Progenitor cell of endocrine pancreas (in vitro differentiated cells): ENCODE data around the gene SLIT3. TPM values are rescaled to one million over a fixed set of nuclear protein-coding genes. Genes with fewer than 3 reads are reported as not detected.
A peak's percentile ranks its signal among the peaks of the same experiment; 100 is the strongest.

Experiments used
- DNase-seq: peaks from one replicate; pipeline ENCODE4 v3.0.0; 2021; ENCODE audit warnings: low spot score; ENCODE audit not compliant: unreplicated experiment
- H3K27ac Mint-ChIP-seq: 2 replicates; pipeline ENCODE4 v1.8.0; 2021; ENCODE audit warnings: mild to moderate bottlenecking, moderate library complexity, mixed read lengths
- H3K27me3 Mint-ChIP-seq: 2 replicates; pipeline ENCODE4 v1.8.0; 2021; ENCODE audit warnings: mixed read lengths
- H3K36me3 Mint-ChIP-seq: 2 replicates; pipeline ENCODE4 v1.8.0; 2022; ENCODE audit warnings: mixed read lengths; ENCODE audit not compliant: insufficient read depth
- H3K4me1 Mint-ChIP-seq: 2 replicates; pipeline ENCODE4 v1.8.0; 2021; ENCODE audit warnings: low read depth, mixed read lengths
- H3K4me3 Mint-ChIP-seq: 2 replicates; pipeline ENCODE4 v1.8.0; 2021; ENCODE audit warnings: low read depth, mild to moderate bottlenecking, moderate library complexity, mixed read lengths
- H3K9me3 Mint-ChIP-seq: 2 replicates; pipeline ENCODE4 v1.8.0; 2021; ENCODE audit warnings: low read depth, mixed read lengths
- total RNA-seq: library from RNA; stranded (reverse); gene quantifications from 2 replicates; pipeline ENCODE4 v1.2.1, GENCODE V29; 2021
- TF ChIP-seq, protein P1 (sequence below): fragments of 200-600 bp; sonication (generic); IDR thresholded peaks from one replicate; pipeline ENCODE4 v1.5.0; 2021; ENCODE audit warnings: antibody characterized with exemption, mild to moderate bottlenecking; ENCODE audit not compliant: unreplicated experiment

SLIT3 gene
- total RNA-seq, 1 donor from 2014 or later: 18.8 TPM

GRCh38 chr5:168879331-168879730 lies 421.6 kb downstream of the SLIT3 start:
- Mint-ChIP-seq H3K36me3 (no peaks in the 10 kb centered on the region), H3K9me3 (no peaks in the 10 kb centered on the region), H3K27me3 (peaks cover 4% of the 10 kb centered on the region), H3K4me1 (peaks cover 32% of the 10 kb centered on the region), H3K27ac (no peak overlapping the region), H3K4me3 (no peak overlapping the region)
- TF ChIP-seq, protein P1, sequence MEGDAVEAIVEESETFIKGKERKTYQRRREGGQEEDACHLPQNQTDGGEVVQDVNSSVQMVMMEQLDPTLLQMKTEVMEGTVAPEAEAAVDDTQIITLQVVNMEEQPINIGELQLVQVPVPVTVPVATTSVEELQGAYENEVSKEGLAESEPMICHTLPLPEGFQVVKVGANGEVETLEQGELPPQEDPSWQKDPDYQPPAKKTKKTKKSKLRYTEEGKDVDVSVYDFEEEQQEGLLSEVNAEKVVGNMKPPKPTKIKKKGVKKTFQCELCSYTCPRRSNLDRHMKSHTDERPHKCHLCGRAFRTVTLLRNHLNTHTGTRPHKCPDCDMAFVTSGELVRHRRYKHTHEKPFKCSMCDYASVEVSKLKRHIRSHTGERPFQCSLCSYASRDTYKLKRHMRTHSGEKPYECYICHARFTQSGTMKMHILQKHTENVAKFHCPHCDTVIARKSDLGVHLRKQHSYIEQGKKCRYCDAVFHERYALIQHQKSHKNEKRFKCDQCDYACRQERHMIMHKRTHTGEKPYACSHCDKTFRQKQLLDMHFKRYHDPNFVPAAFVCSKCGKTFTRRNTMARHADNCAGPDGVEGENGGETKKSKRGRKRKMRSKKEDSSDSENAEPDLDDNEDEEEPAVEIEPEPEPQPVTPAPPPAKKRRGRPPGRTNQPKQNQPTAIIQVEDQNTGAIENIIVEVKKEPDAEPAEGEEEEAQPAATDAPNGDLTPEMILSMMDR: no peak
- no peak for DNase-seq

- H3K27me3 Mint-ChIP-seq: peaks cover 4% of the 10 kb centered on the region
- TF ChIP-seq, protein P1: no peak
- no peak for DNase-seq
- peaks cover 32% of the 10 kb centered on the region for H3K4me1 Mint-ChIP-seq
- H3K36me3 Mint-ChIP-seq: no peaks in the 10 kb centered on the region
- H3K9me3 Mint-ChIP-seq: no peaks in the 10 kb centered on the region
- H3K4me3 Mint-ChIP-seq: no peak overlapping the region
- no peak overlapping the region for H3K27ac Mint-ChIP-seq
These were observed 422.7 kb downstream of the SLIT3 start for GRCh38 chr5:168878135-168878745.

- H3K36me3 Mint-ChIP-seq: no peaks in the 10 kb centered on the region
- peak; percentile 23 for DNase-seq
- no peaks in the 10 kb centered on the region for H3K9me3 Mint-ChIP-seq
- H3K4me1 Mint-ChIP-seq: peaks cover 32% of the 10 kb centered on the region
- H3K27ac Mint-ChIP-seq: peak overlapping the region; percentile 77
- TF ChIP-seq, protein P1: no peak
- H3K4me3 Mint-ChIP-seq: no peak overlapping the region
- H3K27me3 Mint-ChIP-seq: peaks cover 4% of the 10 kb centered on the region
These were observed 423.6 kb downstream of the SLIT3 start for GRCh38 chr5:168877132-168877892.

DNA sequence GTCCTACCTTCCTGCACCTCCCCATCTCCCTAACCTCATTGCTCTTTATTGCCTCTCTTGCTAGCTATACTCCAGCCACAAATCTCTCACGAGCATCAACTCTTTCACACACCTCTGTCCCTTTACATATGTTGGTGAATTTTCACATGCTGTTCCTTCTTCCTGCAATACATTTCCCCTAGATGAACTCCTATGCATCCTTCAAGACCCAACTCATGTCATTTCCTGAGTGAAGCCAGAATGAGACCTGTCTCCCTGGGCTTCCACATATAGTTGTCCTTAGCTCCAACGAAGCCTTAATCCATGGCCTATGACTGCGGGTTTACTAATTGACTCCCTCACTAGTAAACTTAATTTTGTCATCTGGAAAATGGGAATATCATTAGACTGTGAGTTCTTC lies 424.5 kb downstream of the SLIT3 start:
- DNase-seq: no peak
- Mint-ChIP-seq H3K9me3 (no peaks in the 10 kb centered on the region), H3K27ac (no peak overlapping the region), H3K27me3 (peaks cover 4% of the 10 kb centered on the region), H3K36me3 (no peaks in the 10 kb centered on the region), H3K4me3 (no peak overlapping the region), H3K4me1 (peaks cover 32% of the 10 kb centered on the region)
- TF ChIP-seq, protein P1: no peak

DNA sequence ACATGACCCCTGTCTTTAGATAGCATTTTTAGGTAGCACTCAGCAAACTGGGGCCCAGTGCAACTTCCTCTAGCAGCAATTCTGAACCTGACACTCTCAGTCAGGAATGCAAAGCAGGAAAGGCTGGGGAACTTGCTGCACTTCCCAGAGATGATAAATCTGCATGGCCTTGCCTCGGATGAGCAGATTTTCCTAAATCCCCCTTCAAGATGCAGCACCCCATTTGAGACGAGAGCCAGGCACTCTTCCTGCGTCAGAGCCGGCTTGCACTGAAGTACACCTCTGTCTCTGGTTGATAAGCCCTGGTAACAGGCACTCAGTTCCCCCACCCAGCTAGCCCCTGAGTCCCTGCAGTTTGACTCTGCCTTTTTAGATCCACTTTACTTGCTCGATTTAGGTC lies 425.1 kb downstream of the SLIT3 start:
- no peak overlapping the region for H3K27ac Mint-ChIP-seq
- TF ChIP-seq, protein P1: no peak
- H3K36me3 Mint-ChIP-seq: no peaks in the 10 kb centered on the region
- H3K27me3 Mint-ChIP-seq: peaks cover 4% of the 10 kb centered on the region
- no peak overlapping the region for H3K4me3 Mint-ChIP-seq
- no peak for DNase-seq
- peaks cover 32% of the 10 kb centered on the region for H3K4me1 Mint-ChIP-seq
- no peaks in the 10 kb centered on the region for H3K9me3 Mint-ChIP-seq
